ENCODE measurements around the gene EFCAB12. TPM values are rescaled to one million over a fixed set of nuclear protein-coding genes. Genes with fewer than 3 reads are reported as not detected.

Gene EFCAB12
- total and polyA plus RNA-seq, 2 of the 8 experiments (the other 6 are each of a cell fraction or from before 2014, with no cell fraction given): 0.60 to 0.99 TPM

DNA sequence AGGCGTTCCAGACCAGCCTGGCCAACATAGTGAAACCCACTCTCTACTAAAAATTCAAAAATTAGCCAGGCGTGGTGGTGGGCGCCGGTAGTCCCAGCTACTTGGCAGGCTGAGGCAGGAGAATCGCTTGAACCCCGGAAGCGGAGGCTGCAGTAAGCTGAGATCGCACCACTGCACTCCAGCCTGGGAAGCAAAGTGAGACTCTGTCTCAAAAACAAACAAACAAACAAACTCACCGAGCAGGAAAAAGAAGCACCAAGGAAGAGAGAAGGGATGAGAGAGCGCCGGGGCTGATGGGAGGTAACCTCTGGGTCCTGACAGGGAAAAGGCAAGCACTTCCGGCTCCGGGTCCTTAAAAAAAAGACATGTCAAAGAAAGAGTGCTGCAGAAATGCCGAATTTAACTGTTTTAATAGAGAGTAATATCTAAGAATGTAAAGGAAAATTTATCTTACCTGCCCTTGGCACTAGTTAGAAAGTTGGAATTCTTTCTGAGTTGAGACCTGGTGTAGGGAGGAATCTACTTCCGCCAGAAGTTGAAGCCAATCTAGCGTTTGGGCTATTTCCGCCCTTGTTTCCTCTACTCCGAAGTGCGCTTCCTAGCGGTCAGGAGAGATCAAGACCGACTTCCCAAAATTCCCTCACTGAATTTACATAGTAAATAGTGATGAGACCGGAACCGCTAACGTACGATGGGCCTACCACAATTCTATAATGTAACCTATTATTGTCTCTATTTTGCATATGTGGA, 29.1 kb downstream of the EFCAB12 start (continued):
- TF ChIP-seq, protein P1, sequence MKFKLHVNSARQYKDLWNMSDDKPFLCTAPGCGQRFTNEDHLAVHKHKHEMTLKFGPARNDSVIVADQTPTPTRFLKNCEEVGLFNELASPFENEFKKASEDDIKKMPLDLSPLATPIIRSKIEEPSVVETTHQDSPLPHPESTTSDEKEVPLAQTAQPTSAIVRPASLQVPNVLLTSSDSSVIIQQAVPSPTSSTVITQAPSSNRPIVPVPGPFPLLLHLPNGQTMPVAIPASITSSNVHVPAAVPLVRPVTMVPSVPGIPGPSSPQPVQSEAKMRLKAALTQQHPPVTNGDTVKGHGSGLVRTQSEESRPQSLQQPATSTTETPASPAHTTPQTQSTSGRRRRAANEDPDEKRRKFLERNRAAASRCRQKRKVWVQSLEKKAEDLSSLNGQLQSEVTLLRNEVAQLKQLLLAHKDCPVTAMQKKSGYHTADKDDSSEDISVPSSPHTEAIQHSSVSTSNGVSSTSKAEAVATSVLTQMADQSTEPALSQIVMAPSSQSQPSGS (IDR thresholded peaks at IDR 0.05; ENCODE audit: low read length): no peak
- peak; percentile 58 to 72; a peak in 2 of 4 replicates for TF ChIP-seq SIN3A (conservative IDR thresholded peaks at IDR 0.05 in 1 of 2, IDR thresholded peaks at IDR 0.05 in 1 of 2; ENCODE audit: low read depth in 1 of 2, low read length in 2 of 2)
- TF ChIP-seq RAD21 (IDR thresholded peaks at IDR 0.05 in 1 of 2, conservative IDR thresholded peaks at IDR 0.05 in 1 of 2; ENCODE audit: low read depth in 2 of 2, low read length in 2 of 2): peak in 1 of 2 experiments; percentile 37; a peak in 2 of 4 replicates
- TF ChIP-seq BACH1 (IDR thresholded peaks at IDR 0.05; ENCODE audit: low read length): no peak
- no peak for TF ChIP-seq POU5F1 (IDR thresholded peaks at IDR 0.05; ENCODE audit: low read depth, low read length)
- no peak for TF ChIP-seq CHD1 (IDR thresholded peaks at IDR 0.05; ENCODE audit: low read depth, low read length)
- TF ChIP-seq SIX5 (IDR thresholded peaks at IDR 0.05; ENCODE audit: low read depth, low read length): peak; percentile 52
- TF ChIP-seq, protein P2, sequence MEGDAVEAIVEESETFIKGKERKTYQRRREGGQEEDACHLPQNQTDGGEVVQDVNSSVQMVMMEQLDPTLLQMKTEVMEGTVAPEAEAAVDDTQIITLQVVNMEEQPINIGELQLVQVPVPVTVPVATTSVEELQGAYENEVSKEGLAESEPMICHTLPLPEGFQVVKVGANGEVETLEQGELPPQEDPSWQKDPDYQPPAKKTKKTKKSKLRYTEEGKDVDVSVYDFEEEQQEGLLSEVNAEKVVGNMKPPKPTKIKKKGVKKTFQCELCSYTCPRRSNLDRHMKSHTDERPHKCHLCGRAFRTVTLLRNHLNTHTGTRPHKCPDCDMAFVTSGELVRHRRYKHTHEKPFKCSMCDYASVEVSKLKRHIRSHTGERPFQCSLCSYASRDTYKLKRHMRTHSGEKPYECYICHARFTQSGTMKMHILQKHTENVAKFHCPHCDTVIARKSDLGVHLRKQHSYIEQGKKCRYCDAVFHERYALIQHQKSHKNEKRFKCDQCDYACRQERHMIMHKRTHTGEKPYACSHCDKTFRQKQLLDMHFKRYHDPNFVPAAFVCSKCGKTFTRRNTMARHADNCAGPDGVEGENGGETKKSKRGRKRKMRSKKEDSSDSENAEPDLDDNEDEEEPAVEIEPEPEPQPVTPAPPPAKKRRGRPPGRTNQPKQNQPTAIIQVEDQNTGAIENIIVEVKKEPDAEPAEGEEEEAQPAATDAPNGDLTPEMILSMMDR (IDR thresholded peaks at IDR 0.05; ENCODE audit: control extremely low read depth in 1 of 3, insufficient read depth in 1 of 3, low read depth in 1 of 3, low read length in 3 of 3): peak; percentile 58 to 85 (median 65)
- no peak for TF ChIP-seq CBX8 (IDR thresholded peaks at IDR 0.05; ENCODE audit: borderline replicate concordance, low read depth, low read length)
- 0 out of 2 replicates have a peak, but pooled peaks have one; percentile 18 for TF ChIP-seq SRF (IDR thresholded peaks at IDR 0.05; ENCODE audit: low read depth, low read length)
- TF ChIP-seq NRF1 (IDR thresholded peaks at IDR 0.05; ENCODE audit: low read depth, low read length): no peak
- TF ChIP-seq EZH2 (IDR thresholded peaks at IDR 0.05; ENCODE audit: low read depth, low read length, severe bottlenecking): no peak
- no peak for TF ChIP-seq TBP (IDR thresholded peaks at IDR 0.05; ENCODE audit: low read depth, low read length)
- peak; percentile 48 for TF ChIP-seq KDM4A (IDR thresholded peaks at IDR 0.05; ENCODE audit: low read depth, low read length, severe bottlenecking)
- TF ChIP-seq RFX5 (IDR thresholded peaks at IDR 0.05; ENCODE audit: borderline replicate concordance, low read depth, low read length): no peak
- TF ChIP-seq FOSL1 (IDR thresholded peaks at IDR 0.05; ENCODE audit: insufficient read depth, low read depth, low read length): no peak
- TF ChIP-seq CTBP2 (IDR thresholded peaks at IDR 0.05; ENCODE audit: borderline replicate concordance, insufficient read depth, insufficient read length, low read length): no peak
- no peak for TF ChIP-seq CBX5 (IDR thresholded peaks at IDR 0.05; ENCODE audit: low read depth, low read length)
- TF ChIP-seq ASH2L (IDR thresholded peaks at IDR 0.05; ENCODE audit: low read length): peak; percentile 73

Data from H1 (cell line).